ENCODE results near the gene RNF126. TPM values are rescaled to one million over a fixed set of nuclear protein-coding genes. Genes with fewer than 3 reads are reported as not detected.
"Not testable (repeated sequence)": the region's sequence is repeated elsewhere in the genome, so short reads cannot be mapped to it uniquely, and the experiment has no call there.

The RNF126 gene
- total and polyA plus RNA-seq, 12 donors: 20.3 to 46.1 (median 25.0) TPM

- TF ChIP-seq CTCF (IDR thresholded peaks at IDR 0.05): no peak
- no peaks in the 10 kb centered on the region for H3K27me3 ChIP-seq
- intact Hi-C loops (cut with DNase I): no loop called here
Observed at GRCh38 chr19:623175-623916, 39.7 kb downstream of the RNF126 start.

GRCh38 chr19:622666-623065 lies 40.3 kb downstream of the RNF126 start:
- Histone ChIP-seq H3K4me1 (no peaks in the 10 kb centered on the region), H3K4me3 (no peak overlapping the region), H3K9me3 (no peaks in the 10 kb centered on the region), H3K36me3 (peaks cover 0 to 91% (median 57%) of the 10 kb centered on the region in 9 donors), H3K27ac (no peak overlapping the region), H3K27me3 (no peaks in the 10 kb centered on the region)
- DNase-seq (no peak), ATAC-seq (no peak)
- intact Hi-C loops (cut with DNase I): no loop called here
- TF ChIP-seq CTCF (IDR thresholded peaks at IDR 0.05): no peak
- 96 to 97% methylated on average over 32 to 37 of the region's 37 CpGs for WGBS, 2 donors

More at GRCh38 chr19:623175-623916, 39.7 kb downstream of the RNF126 start:
- Histone ChIP-seq H3K4me1 (no peaks in the 10 kb centered on the region), H3K9me3 (no peaks in the 10 kb centered on the region), H3K27ac (no peak overlapping the region), H3K4me3 (no peak overlapping the region), H3K36me3 (peaks cover 0 to 91% (median 51%) of the 10 kb centered on the region in 9 donors)
- no peak for DNase-seq
- WGBS, 2 donors: 94 to 96% methylated on average over 44 of the region's 44 CpGs
- no peak for ATAC-seq

GRCh38 chr19:621819-622218 lies 41.2 kb downstream of the RNF126 start:
- DNase-seq (no peak), ATAC-seq (no peak)
- intact Hi-C loops (cut with DNase I): no loop called here
- H3K27me3 ChIP-seq: peaks cover 0 to 4% (median 0%) of the 10 kb centered on the region in 7 donors
- TF ChIP-seq CTCF (IDR thresholded peaks at IDR 0.05): no peak
- H3K27ac ChIP-seq: no peak overlapping the region
- 89 to 93% methylated on average over 23 to 24 of the region's 24 CpGs for WGBS, 2 donors
- H3K36me3 ChIP-seq: peaks cover 0 to 91% (median 57%) of the 10 kb centered on the region in 9 donors
- H3K4me1 ChIP-seq: no peaks in the 10 kb centered on the region
- no peak overlapping the region for H3K4me3 ChIP-seq
- no peaks in the 10 kb centered on the region for H3K9me3 ChIP-seq

- H3K4me3 ChIP-seq; H3K27me3 ChIP-seq; H3K4me1 ChIP-seq; DNase-seq; H3K9me3 ChIP-seq; intact Hi-C loops (cut with DNase I); H3K27ac ChIP-seq; ATAC-seq: not testable (repeated sequence)
- peaks cover 0 to 90% (median 57%) of the 10 kb centered on the region in 9 donors for H3K36me3 ChIP-seq
- WGBS, 2 donors: 97% methylated on average over 48 of the region's 48 CpGs
Observed at GRCh38 chr19:621191-621590, 41.8 kb downstream of the RNF126 start.

Data from heart right ventricle (tissue), 16 donors.